Keratinocyte (primary cell): ENCODE measurements around the gene CELF2. TPM values are rescaled to one million over a fixed set of nuclear protein-coding genes. Genes with fewer than 3 reads are reported as not detected.

Source experiments
- DNase-seq: peaks from one replicate; pipeline ENCODE4 v3.0.0-alpha.2; 2011; ENCODE audit warnings: low read depth, missing footprints, low spot score
- FAIRE-seq: peaks from 2 replicates; lab custom pipeline; 2011; peaks lifted over from hg19 to GRCh38; lab: Jason Lieb, UNC
- H2AFZ ChIP-seq: 2 replicates; pipeline ENCODE4 v1.6.0; 2012; ENCODE audit warnings: low read length, control low read depth, inconsistent platforms; ENCODE audit not compliant: control insufficient read depth
- H3K27ac ChIP-seq: 2 replicates; pipeline ENCODE4 v1.5.1; 2011; ENCODE audit warnings: low read length; ENCODE audit not compliant: control insufficient read depth, insufficient read depth
- H3K27me3 ChIP-seq: 3 replicates; pipeline ENCODE4 v1.6.0; 2011; ENCODE audit warnings: low read length; ENCODE audit not compliant: control insufficient read depth, insufficient read depth; ENCODE audit errors: extremely low read depth
- H3K36me3 ChIP-seq, 2 experiments: 2 replicates in 1 of 2; 3 replicates in 1 of 2; pipeline ENCODE4 v1.5.1; 2011; ENCODE audit warnings: low read length in 2 of 2, mild to moderate bottlenecking in 1 of 2; ENCODE audit not compliant: control insufficient read depth in 2 of 2, insufficient read depth in 2 of 2; ENCODE audit errors: extremely low read depth in 1 of 2
- H3K4me1 ChIP-seq: 3 replicates; pipeline ENCODE4 v1.5.1; 2011; ENCODE audit warnings: low read length; ENCODE audit not compliant: control insufficient read depth, insufficient read depth; ENCODE audit errors: extremely low read depth
- H3K4me2 ChIP-seq: 3 replicates; pipeline ENCODE4 v1.6.0; 2011; ENCODE audit warnings: low read depth, low read length; ENCODE audit not compliant: control insufficient read depth, insufficient read depth; ENCODE audit errors: extremely low read depth
- H3K4me3 ChIP-seq, 3 experiments: fragments of 200-600 bp in 1 of 3; sonication (generic) in 1 of 3; 2 replicates in 2 of 3; 3 replicates in 1 of 3; pipeline ENCODE4 v1.5.1; 2011 to 2016; ENCODE audit warnings: low read length in 3 of 3, mild to moderate bottlenecking in 3 of 3, control low read depth in 2 of 3, inconsistent platforms in 1 of 3, low read depth in 1 of 3, mixed read lengths in 1 of 3, mixed run types in 1 of 3, moderate library complexity in 1 of 3; ENCODE audit not compliant: control insufficient read depth in 2 of 3, insufficient read depth in 2 of 3; ENCODE audit errors: extremely low read depth in 1 of 3
- H3K79me2 ChIP-seq: 2 replicates; pipeline ENCODE4 v1.6.0; 2012; ENCODE audit warnings: low read length; ENCODE audit not compliant: control insufficient read depth, insufficient read depth
- H3K9ac ChIP-seq: 3 replicates; pipeline ENCODE4 v1.6.0; 2011; ENCODE audit warnings: low read length; ENCODE audit not compliant: control insufficient read depth, insufficient read depth; ENCODE audit errors: extremely low read depth
- H3K9me1 ChIP-seq: 3 replicates; pipeline ENCODE4 v1.6.0; 2011; ENCODE audit warnings: low read length; ENCODE audit not compliant: control insufficient read depth, insufficient read depth; ENCODE audit errors: extremely low read depth
- H3K9me3 ChIP-seq: 2 replicates; pipeline ENCODE4 v1.5.1; 2012; ENCODE audit warnings: low read depth, low read length; ENCODE audit not compliant: control insufficient read depth
- H4K20me1 ChIP-seq: 3 replicates; pipeline ENCODE4 v1.6.0; 2011; ENCODE audit warnings: low read length; ENCODE audit not compliant: control insufficient read depth, insufficient read depth; ENCODE audit errors: extremely low read depth
- CTCF ChIP-seq, 3 experiments: IDR thresholded peaks in 1 of 3; conservative IDR thresholded peaks in 1 of 3; optimal IDR thresholded peaks in 1 of 3; 2 replicates in 2 of 3; 3 replicates in 1 of 3; pipeline versions ENCODE3 to v1.5.1; 2011; ENCODE audit warnings: low read length in 3 of 3, mild to moderate bottlenecking in 3 of 3, moderate library complexity in 2 of 3, control low read depth in 1 of 3, inconsistent platforms in 1 of 3; ENCODE audit not compliant: insufficient read depth in 2 of 3; ENCODE audit errors: extremely low read depth in 1 of 3
- EZH2 ChIP-seq: IDR thresholded peaks from one replicate; pipeline ENCODE4 v1.6.1; 2012; ENCODE audit warnings: inconsistent platforms, mild to moderate bottlenecking, low read length, moderate library complexity
- dilution Hi-C: fragments of 300-500 bp; cut with MboI; formaldehyde crosslinking; loops from one replicate; pipeline ENCODE4 v1.7.0; 2020; ENCODE audit warnings: low sequenced_read_pairs; ENCODE audit not compliant: extremely low pct_ligation_motif_present
- polyA plus RNA-seq, 5 experiments: library from polyadenylated mRNA; depleted of rRNA in 3 of 5; stranded (reverse) in 3 of 5; stranded (forward) in 1 of 5; unstranded in 1 of 5; fragments of >200 nt; gene quantifications; 1 replicate in 1 of 5; 2 replicates in 3 of 5; 3 replicates in 1 of 5; pipeline versions ENCODE4 v1.2.1 to v1.2.3, GENCODE V29; 2011 to 2012; ENCODE audit warnings: missing spikeins in 2 of 5, low read depth in 1 of 5, low replicate concordance in 1 of 5

Gene CELF2
- polyA plus RNA-seq, 1 donor (not counting 4 experiments of a cell fraction or from before 2014, with no cell fraction given): 9.8 TPM

GRCh38 chr10:11336722-11337162, 319.1 kb downstream of the CELF2 start:
- Histone ChIP-seq H2AFZ (no peak overlapping the region), H3K4me1 (no peaks in the 10 kb centered on the region), H3K9me1 (no peaks in the 10 kb centered on the region), H3K9ac (no peak overlapping the region), H3K4me2 (no peak overlapping the region), H3K27ac (no peak overlapping the region), H3K27me3 (no peaks in the 10 kb centered on the region), H3K9me3 (no peaks in the 10 kb centered on the region), H3K79me2 (no peaks in the 10 kb centered on the region), H3K4me3 (no peak overlapping the region), H4K20me1 (no peaks in the 10 kb centered on the region), H3K36me3 (no peaks in the 10 kb centered on the region)
- dilution Hi-C loops: no loop called here
- no peak for FAIRE-seq
- no peak for TF ChIP-seq EZH2
- no peak for TF ChIP-seq CTCF (optimal IDR thresholded peaks at IDR 0.05 in 1 of 3, IDR thresholded peaks at IDR 0.05 in 1 of 3, conservative IDR thresholded peaks at IDR 0.05 in 1 of 3; ENCODE audit: extremely low read depth in 1 of 3, insufficient read depth in 2 of 3, low read length in 3 of 3)
- DNase-seq: no peak

GRCh38 chr10:11337516-11337915, 319.8 kb downstream of the CELF2 start:
- H3K9me1 ChIP-seq: no peaks in the 10 kb centered on the region
- no peaks in the 10 kb centered on the region for H3K79me2 ChIP-seq
- FAIRE-seq (no peak), DNase-seq (no peak)
- no peaks in the 10 kb centered on the region for H3K27me3 ChIP-seq
- H3K9me3 ChIP-seq: no peaks in the 10 kb centered on the region
- TF ChIP-seq EZH2 (no peak), CTCF (optimal IDR thresholded peaks at IDR 0.05 in 1 of 3, IDR thresholded peaks at IDR 0.05 in 1 of 3, conservative IDR thresholded peaks at IDR 0.05 in 1 of 3; ENCODE audit: extremely low read depth in 1 of 3, insufficient read depth in 2 of 3, low read length in 3 of 3) (no peak)
- H3K9ac ChIP-seq: no peak overlapping the region
- H3K27ac ChIP-seq: no peak overlapping the region
- no peak overlapping the region for H2AFZ ChIP-seq
- no peak overlapping the region for H3K4me3 ChIP-seq
- dilution Hi-C loops: no loop called here
- no peaks in the 10 kb centered on the region for H4K20me1 ChIP-seq
- no peaks in the 10 kb centered on the region for H3K36me3 ChIP-seq
- no peaks in the 10 kb centered on the region for H3K4me1 ChIP-seq
- no peak overlapping the region for H3K4me2 ChIP-seq
